OCI-LY7 (cell line): ENCODE data around the gene NDUFC2. TPM values are rescaled to one million over a fixed set of nuclear protein-coding genes. Genes with fewer than 3 reads are reported as not detected.
"Not testable (repeated sequence)": the region's sequence is repeated elsewhere in the genome, so short reads cannot be mapped to it uniquely, and the experiment has no call there.

ENCODE experiments used
- BruUV-seq: library from RNA; stranded (reverse); fragments of 400-500 nt; replicated peaks from 2 replicates; lab custom pipeline; 2021; lab: Mats Ljungman, UMichigan
- CTCF ChIA-PET: fragments of 300-600 bp; sonication (Branson Sonifier 250); formaldehyde crosslinking; loops from one replicate; lab custom pipeline; 2022; ENCODE audit warnings: antibody characterized with exemption; ENCODE audit not compliant: unreplicated experiment; lab: Charles Lee
- POLR2A ChIA-PET: fragments of 300-600 bp; sonication (Branson Sonifier 250); formaldehyde crosslinking; loops from one replicate; lab custom pipeline; 2022; ENCODE audit warnings: antibody characterized with exemption; lab: Charles Lee
- DNase-seq: peaks from one replicate; pipeline ENCODE4 v3.0.0-alpha.2; 2015; ENCODE audit warnings: low spot score
- H2AFZ ChIP-seq: fragments of 200-600 bp; sonication (generic), shearing (Covaris generic); 2 replicates; pipeline ENCODE4 v1.6.1; 2014; ENCODE audit warnings: mild to moderate bottlenecking, antibody characterized with exemption, low read length, moderate library complexity
- H3K27ac ChIP-seq: fragments of 200-600 bp; sonication (generic); 2 replicates; pipeline ENCODE4 v1.5.1; 2014; ENCODE audit warnings: mixed run types, low read depth, mild to moderate bottlenecking, moderate library complexity, low read length, inconsistent platforms; ENCODE audit not compliant: poor library complexity, severe bottlenecking
- H3K36me3 ChIP-seq: fragments of 200-600 bp; sonication (generic); 2 replicates; pipeline ENCODE4 v1.6.1; 2014; ENCODE audit warnings: mild to moderate bottlenecking, antibody characterized with exemption, low read length, moderate library complexity, mixed read lengths; ENCODE audit not compliant: insufficient read depth
- H3K4me1 ChIP-seq: fragments of 200-600 bp; sonication (generic); 2 replicates; pipeline ENCODE4 v1.5.1; 2014; ENCODE audit warnings: mild to moderate bottlenecking, low read length; ENCODE audit not compliant: insufficient read depth, poor library complexity, severe bottlenecking
- H3K4me2 ChIP-seq: fragments of 200-600 bp; sonication (generic); 2 replicates; pipeline ENCODE4 v1.6.1; 2014; ENCODE audit warnings: mild to moderate bottlenecking, low read length
- H3K4me3 ChIP-seq: fragments of 200-600 bp; sonication (generic); 2 replicates; pipeline ENCODE4 v1.5.1; 2014; ENCODE audit warnings: mild to moderate bottlenecking, low read depth, low read length; ENCODE audit not compliant: poor library complexity, severe bottlenecking
- H3K79me2 ChIP-seq: fragments of 200-600 bp; sonication (generic); 2 replicates; pipeline ENCODE4 v1.6.1; 2016; ENCODE audit warnings: low read depth, mild to moderate bottlenecking, low read length, moderate library complexity, mixed read lengths; ENCODE audit not compliant: insufficient read depth
- H3K9me2 ChIP-seq: fragments of 200-600 bp; sonication (generic); 2 replicates; pipeline ENCODE4 v1.6.1; 2016; ENCODE audit warnings: mild to moderate bottlenecking, low read length, mixed read lengths; ENCODE audit not compliant: insufficient read depth
- H3K9me3 ChIP-seq: fragments of 200-600 bp; sonication (generic); 2 replicates; pipeline ENCODE4 v1.6.1; 2014; ENCODE audit warnings: mild to moderate bottlenecking, mixed run types, low read length, mixed read lengths
- H4K20me1 ChIP-seq: fragments of 200-600 bp; sonication (generic); 2 replicates; pipeline ENCODE4 v1.6.1; 2014; ENCODE audit warnings: mild to moderate bottlenecking, antibody characterized with exemption, low read length, moderate library complexity, mixed read lengths; ENCODE audit not compliant: insufficient read depth
- EZH2phosphoT487 ChIP-seq: fragments of 200-600 bp; sonication (generic); IDR thresholded peaks from 2 replicates; pipeline ENCODE4 v1.6.1; 2018; ENCODE audit warnings: low read depth, borderline replicate concordance, mild to moderate bottlenecking, mixed run types, antibody characterized with exemption, low read length, moderate library complexity, mixed read lengths
- intact Hi-C: fragments of 100-400 bp; cut with micrococcal nuclease; formaldehyde crosslinking; loops from one replicate; pipeline ENCODE4 v1.10.0; 2022; ENCODE audit not compliant: unreplicated experiment
- total RNA-seq, 2 experiments: library from RNA; depleted of rRNA in 1 of 2; stranded (reverse); fragments of >200 nt in 1 of 2; shearing (Covaris generic) in 1 of 2; gene quantifications; 2 replicates each; pipeline ENCODE4 v1.2.3, GENCODE V29; 2014 to 2022
- TF ChIP-seq, protein P1 (sequence below): fragments of 200-600 bp; sonication (generic); conservative IDR thresholded peaks from 2 replicates; pipeline ENCODE4 v1.5.1; 2014; ENCODE audit warnings: mild to moderate bottlenecking, antibody characterized with exemption, low read length, moderate library complexity, mixed read lengths

NDUFC2 gene
- total RNA-seq, 2 experiments from 2014 or later, result 53.3 to 95.7 TPM

DNA sequence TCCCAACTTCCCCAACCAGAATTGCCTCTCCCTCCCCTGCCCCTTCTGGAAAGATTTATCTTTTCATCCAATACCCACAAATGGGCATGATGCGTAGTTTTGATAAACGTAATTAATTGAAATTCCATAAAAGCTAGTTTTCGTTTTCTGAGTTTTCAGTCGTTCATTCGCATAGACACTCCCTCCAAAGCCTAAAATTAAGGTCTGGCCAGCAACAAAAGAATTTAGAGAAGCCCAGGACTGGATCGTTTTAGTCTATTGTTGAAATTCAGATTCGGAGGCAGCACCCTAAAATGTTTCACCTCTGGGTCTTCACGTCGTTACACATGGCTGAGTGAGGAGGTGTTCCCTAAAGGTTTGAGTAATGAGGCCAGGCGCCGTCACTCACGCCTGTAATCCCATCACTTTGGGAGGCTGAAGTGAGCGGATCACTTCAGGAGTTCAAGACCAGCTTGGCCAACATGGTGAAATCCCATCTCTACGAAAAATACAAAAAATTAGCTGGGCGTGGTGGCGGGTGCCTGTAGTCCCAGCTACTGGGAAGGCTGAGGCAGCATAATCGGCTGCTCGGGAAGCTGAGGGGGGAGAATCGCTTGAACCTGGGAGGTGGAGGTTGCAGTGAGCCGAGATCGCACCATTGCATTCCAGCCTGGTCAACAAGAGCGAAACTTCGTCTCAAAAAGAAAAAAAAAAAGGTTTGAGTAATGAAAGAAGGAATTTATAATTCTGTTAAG is 589 bp upstream of the NDUFC2 start:
- H3K4me1 ChIP-seq, result peaks cover 10% of the 10 kb centered on the region
- intact Hi-C loops, result no loop called here
- no peaks in the 10 kb centered on the region for H4K20me1 ChIP-seq
- H3K79me2 ChIP-seq, result peaks cover 32% of the 10 kb centered on the region
- ChIA-PET CTCF (no interaction called here), POLR2A (interaction anchor here (1.5 kb wide), 1 partner anchor 59 kb away, joined by 5 read pairs; the partner anchor contains the start of gene ALG8)
- peak overlapping the region; percentile 83 for H3K4me3 ChIP-seq
- peak overlapping the region; percentile 78 for H3K4me2 ChIP-seq
- peak overlapping the region; percentile 74; the same call in 1 of the 2 replicates for H2AFZ ChIP-seq
- TF ChIP-seq, protein P1, sequence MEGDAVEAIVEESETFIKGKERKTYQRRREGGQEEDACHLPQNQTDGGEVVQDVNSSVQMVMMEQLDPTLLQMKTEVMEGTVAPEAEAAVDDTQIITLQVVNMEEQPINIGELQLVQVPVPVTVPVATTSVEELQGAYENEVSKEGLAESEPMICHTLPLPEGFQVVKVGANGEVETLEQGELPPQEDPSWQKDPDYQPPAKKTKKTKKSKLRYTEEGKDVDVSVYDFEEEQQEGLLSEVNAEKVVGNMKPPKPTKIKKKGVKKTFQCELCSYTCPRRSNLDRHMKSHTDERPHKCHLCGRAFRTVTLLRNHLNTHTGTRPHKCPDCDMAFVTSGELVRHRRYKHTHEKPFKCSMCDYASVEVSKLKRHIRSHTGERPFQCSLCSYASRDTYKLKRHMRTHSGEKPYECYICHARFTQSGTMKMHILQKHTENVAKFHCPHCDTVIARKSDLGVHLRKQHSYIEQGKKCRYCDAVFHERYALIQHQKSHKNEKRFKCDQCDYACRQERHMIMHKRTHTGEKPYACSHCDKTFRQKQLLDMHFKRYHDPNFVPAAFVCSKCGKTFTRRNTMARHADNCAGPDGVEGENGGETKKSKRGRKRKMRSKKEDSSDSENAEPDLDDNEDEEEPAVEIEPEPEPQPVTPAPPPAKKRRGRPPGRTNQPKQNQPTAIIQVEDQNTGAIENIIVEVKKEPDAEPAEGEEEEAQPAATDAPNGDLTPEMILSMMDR, result no peak
- no peak for TF ChIP-seq EZH2phosphoT487
- H3K36me3 ChIP-seq, result 0 out of 2 replicates have a peak, but pooled peaks cover 5% of the 10 kb centered on the region
- H3K9me2 ChIP-seq, result no peaks in the 10 kb centered on the region
- no peak for DNase-seq
- no peaks in the 10 kb centered on the region for H3K9me3 ChIP-seq
- H3K27ac ChIP-seq, result no peak overlapping the region
- no TSS peak for BruUV-seq

DNA sequence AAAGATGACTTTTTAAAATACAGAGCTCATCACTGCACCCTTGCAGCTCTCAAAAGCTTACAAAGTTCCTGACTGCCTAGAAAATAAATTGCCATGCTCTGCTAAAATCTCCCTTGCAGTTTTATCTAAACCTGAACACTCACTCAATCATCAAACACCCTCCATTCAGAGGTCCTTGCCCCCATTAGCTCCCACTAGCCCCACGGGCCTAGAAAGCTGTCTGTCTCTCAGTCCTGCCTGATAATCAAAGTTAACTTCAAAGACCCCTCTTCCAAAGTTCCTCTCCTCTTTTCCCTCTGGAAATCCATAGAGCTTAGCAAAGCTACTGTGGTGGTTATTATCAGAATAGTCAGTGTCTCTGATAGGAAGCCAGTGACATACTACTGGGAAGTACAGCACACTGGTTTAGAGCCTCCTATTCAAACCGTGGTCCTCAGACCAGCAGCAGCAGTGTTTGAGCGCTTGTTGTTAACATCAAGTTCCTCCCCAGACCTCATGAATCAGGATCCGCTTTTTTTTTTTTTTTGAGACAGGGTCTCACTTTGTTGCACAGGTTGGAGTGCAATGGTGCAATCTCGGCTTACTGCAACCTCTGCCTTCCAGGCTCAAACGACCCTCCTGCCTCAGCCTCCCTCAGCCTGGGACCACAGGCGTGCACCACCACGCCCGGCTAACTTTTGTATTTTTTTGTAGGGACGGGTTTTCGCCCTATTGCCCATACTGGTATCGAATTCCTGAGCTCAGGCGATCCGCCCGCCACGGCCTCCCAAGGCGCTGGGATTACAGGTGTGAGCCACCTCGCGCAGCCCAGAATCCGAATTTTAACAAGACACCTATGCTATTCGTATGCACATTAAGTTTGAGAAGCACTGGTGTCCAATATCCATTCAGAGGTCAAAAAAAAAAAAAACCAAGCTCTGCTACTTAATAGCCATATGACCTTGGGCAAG is 1.2 kb downstream of the NDUFC2 start:
- no peaks in the 10 kb centered on the region for H3K9me2 ChIP-seq
- no peaks in the 10 kb centered on the region for H4K20me1 ChIP-seq
- ChIA-PET POLR2A (interaction anchor here (0.6 to 1.5 kb wide), 2 partner anchors 61 to 173 kb away, joined by 4 to 5 read pairs; partner anchors contain the start of gene ALG8), CTCF (interaction anchor here (1.0 kb wide), 1 partner anchor 83 kb away, joined by 3 read pairs; no protein-coding TSS in a partner anchor)
- DNase-seq, result peak; percentile 8
- no peaks in the 10 kb centered on the region for H3K9me3 ChIP-seq
- H2AFZ ChIP-seq, result peak overlapping the region; percentile 74; the same call in 1 of the 2 replicates
- no peak overlapping the region for H3K27ac ChIP-seq
- TF ChIP-seq, protein P1, result no peak
- TF ChIP-seq EZH2phosphoT487, result no peak
- H3K36me3 ChIP-seq, result 0 out of 2 replicates have a peak, but pooled peaks cover 5% of the 10 kb centered on the region
- H3K4me3 ChIP-seq, result peak overlapping the region; percentile 83
- peaks cover 38% of the 10 kb centered on the region for H3K79me2 ChIP-seq
- H3K4me1 ChIP-seq, result peaks cover 10% of the 10 kb centered on the region
- intact Hi-C loops, result no loop called here
- H3K4me2 ChIP-seq, result peak overlapping the region; percentile 78
- no TSS peak for BruUV-seq

DNA sequence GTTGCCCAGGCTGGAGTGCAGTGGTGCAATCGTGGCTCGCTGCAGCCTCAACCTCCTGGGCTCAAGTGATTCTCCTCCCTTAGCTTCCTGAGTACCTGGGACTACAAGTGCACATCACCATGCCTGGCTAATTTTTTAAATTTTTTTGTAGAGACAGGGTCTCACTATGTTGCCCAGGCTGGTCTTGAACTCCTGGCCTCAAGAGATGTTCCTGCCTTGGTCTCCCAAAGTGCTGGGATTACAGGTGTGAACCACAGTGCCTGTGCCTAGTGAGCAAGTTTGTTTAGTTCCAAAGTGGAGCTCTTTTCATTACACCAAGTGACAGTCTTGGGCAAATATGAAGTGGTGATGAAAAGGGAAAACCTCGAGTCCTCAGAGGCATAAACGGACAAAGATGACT is 2.1 kb downstream of the NDUFC2 start:
- H2AFZ ChIP-seq, H3K9me2 ChIP-seq, CTCF ChIA-PET, H3K36me3 ChIP-seq, intact Hi-C loops, BruUV-seq, DNase-seq, H3K27ac ChIP-seq, H3K9me3 ChIP-seq, H4K20me1 ChIP-seq: not testable (repeated sequence)
- peaks cover 10% of the 10 kb centered on the region for H3K4me1 ChIP-seq
- peak overlapping the region; percentile 78 for H3K4me2 ChIP-seq
- peaks cover 38% of the 10 kb centered on the region for H3K79me2 ChIP-seq
- H3K4me3 ChIP-seq, result peak overlapping the region; percentile 83
- POLR2A ChIA-PET, result interaction anchor here (1.3 kb wide), 1 partner anchor 83 kb away, joined by 3 read pairs; the partner anchor contains the start of gene INTS4
